Upper lobe of left lung (tissue), 4 donors: ENCODE measurements around the gene IL7R.

ENCODE experiments used
- EP300 ChIP-seq, 4 donors: sonication (generic); formaldehyde crosslinking; IDR thresholded peaks; one replicate each; pipeline ENCODE4 v1.5.1; 2017; ENCODE audit warnings: antibody characterized with exemption in 4 of 4, control low read depth in 2 of 4
- POLR2A ChIP-seq, 4 donors: fragments of 450-650 bp; IDR thresholded peaks; one replicate each; pipeline ENCODE4 v1.5.1; 2016 to 2017; ENCODE audit warnings: antibody characterized with exemption in 4 of 4, mild to moderate bottlenecking in 2 of 4
- POLR2AphosphoS5 ChIP-seq, 2 donors: sonication (generic); formaldehyde crosslinking; IDR thresholded peaks; one replicate each; pipeline ENCODE4 v1.5.1; 2017; ENCODE audit warnings: antibody characterized with exemption in 2 of 2
- TF ChIP-seq, protein P1 (sequence below), 6 experiments: fragments of 450-650 bp in 4 of 6; fragments of 200-600 bp in 2 of 6; sonication (generic) in 2 of 6; IDR thresholded peaks; one replicate each; pipeline ENCODE4 v1.5.1; 2016 to 2019; ENCODE audit warnings: antibody characterized with exemption in 6 of 6

DNA sequence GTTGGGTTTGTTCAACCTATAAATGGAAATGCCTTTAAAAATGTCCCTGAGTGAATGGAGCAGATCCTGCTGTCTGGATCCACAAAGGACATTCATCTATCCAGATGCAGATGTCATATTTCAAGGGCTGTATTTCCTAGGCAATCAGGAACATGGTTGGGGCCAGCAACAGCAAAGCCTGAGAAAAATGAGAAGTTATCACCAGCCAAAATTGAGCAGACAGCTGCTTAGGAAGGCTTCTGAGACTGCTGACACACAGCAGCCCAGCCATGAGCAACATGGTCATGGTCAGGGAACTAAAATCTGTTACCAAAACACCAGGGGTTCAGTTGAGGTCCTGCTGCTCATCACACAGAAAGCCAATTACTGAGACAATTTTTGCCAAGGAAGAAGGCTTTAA, 9.2 kb upstream of the IL7R start:
- TF ChIP-seq, protein P1, sequence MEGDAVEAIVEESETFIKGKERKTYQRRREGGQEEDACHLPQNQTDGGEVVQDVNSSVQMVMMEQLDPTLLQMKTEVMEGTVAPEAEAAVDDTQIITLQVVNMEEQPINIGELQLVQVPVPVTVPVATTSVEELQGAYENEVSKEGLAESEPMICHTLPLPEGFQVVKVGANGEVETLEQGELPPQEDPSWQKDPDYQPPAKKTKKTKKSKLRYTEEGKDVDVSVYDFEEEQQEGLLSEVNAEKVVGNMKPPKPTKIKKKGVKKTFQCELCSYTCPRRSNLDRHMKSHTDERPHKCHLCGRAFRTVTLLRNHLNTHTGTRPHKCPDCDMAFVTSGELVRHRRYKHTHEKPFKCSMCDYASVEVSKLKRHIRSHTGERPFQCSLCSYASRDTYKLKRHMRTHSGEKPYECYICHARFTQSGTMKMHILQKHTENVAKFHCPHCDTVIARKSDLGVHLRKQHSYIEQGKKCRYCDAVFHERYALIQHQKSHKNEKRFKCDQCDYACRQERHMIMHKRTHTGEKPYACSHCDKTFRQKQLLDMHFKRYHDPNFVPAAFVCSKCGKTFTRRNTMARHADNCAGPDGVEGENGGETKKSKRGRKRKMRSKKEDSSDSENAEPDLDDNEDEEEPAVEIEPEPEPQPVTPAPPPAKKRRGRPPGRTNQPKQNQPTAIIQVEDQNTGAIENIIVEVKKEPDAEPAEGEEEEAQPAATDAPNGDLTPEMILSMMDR (IDR thresholded peaks at IDR 0.05): no peak
- no peak for TF ChIP-seq POLR2AphosphoS5 (IDR thresholded peaks at IDR 0.05)
- TF ChIP-seq POLR2A (IDR thresholded peaks at IDR 0.05): no peak
- TF ChIP-seq EP300 (IDR thresholded peaks at IDR 0.05): no peak
